WI38 (cell line): ENCODE results near the gene RAB29.

Experiments used
- H3K4me3 ChIP-seq: 2 replicates; pipeline ENCODE4 v1.5.1; 2011; ENCODE audit warnings: low read depth, mild to moderate bottlenecking, control low read depth, low read length
- TF ChIP-seq, protein P1 (sequence below): IDR thresholded peaks from 2 replicates; pipeline ENCODE4 v1.5.1; 2012; ENCODE audit warnings: low read depth, mild to moderate bottlenecking, control low read depth, low read length

Gene RAB29

DNA sequence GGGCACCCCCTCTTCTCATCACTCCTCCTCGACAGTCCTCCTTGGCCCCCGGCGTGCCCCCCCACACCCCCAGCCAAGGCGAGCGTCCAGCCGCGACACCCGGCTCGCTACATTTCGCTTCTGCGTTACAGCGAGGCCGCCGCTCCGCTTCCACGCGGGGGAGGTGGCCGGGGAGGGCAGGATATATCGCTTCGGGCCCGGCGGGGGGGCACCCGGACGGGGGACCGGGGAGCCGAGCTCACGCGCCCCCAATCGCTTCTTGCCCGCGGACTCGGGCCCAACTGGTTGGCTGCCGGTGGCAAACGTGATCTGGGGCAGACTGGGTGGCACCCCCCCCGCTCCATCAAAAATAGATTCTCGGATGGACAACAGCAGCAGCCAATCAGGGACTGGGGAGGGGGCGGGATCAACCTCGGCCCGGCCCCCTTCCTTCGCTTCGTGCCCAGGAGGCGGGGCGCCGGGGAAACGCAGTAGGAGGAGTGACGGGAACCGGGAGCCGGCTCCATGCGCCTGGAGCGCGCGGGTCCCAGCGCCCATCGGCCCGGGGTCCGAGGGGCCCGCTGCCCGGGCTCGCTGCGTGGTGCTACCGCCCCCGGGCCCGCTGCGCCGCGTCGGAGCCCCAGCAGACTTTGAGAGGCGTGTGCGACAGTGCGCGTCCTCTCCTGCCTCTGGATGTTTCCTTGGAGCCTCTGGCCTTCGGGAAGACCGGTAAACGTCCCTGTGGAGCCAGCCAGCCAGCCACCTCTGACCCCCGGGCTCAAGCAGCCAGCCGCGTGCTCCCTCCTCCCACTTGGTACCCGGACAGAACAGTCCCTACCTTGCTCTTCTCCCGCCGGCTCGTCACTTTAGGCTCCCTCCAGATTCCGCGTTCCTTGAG lies 37.8 kb upstream of the RAB29 start, which contains the start of gene SLC41A1:
TSS of gene SLC41A1 (minus strand) at position 321 of the 877 bp plus-strand sequence. CDS start 2,757 bp downstream, outside the sequence.
- TF ChIP-seq, protein P1, sequence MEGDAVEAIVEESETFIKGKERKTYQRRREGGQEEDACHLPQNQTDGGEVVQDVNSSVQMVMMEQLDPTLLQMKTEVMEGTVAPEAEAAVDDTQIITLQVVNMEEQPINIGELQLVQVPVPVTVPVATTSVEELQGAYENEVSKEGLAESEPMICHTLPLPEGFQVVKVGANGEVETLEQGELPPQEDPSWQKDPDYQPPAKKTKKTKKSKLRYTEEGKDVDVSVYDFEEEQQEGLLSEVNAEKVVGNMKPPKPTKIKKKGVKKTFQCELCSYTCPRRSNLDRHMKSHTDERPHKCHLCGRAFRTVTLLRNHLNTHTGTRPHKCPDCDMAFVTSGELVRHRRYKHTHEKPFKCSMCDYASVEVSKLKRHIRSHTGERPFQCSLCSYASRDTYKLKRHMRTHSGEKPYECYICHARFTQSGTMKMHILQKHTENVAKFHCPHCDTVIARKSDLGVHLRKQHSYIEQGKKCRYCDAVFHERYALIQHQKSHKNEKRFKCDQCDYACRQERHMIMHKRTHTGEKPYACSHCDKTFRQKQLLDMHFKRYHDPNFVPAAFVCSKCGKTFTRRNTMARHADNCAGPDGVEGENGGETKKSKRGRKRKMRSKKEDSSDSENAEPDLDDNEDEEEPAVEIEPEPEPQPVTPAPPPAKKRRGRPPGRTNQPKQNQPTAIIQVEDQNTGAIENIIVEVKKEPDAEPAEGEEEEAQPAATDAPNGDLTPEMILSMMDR = no peak

DNA sequence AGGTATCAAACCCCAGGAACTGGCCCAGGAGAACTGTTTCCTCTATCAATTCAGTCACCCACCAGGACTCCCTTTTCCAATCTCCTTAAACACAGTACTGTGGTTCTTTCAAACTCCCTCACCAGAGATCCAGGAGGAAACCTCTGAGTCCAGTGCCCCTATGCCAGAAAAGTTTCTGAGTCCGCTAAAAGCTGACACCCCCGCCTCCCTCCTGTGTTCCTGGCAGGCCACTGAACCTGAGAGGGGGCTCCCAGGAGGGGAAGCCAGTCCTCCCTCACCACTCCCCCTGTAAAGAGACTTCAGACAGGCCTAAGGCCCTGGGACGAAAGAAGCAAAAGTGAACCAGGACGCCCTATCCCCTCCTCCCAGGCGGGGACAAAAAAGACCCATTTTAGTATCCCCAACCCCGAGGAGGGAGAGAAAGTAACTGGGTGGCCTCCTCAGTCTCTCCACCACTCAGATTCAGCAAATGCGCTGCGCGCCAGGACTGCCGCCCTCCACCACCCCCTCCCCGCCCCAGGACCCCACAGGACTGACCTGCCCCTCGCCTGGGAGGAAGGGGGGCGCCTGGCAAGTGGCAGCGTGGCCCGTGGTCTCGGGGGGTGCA lies 37.1 kb upstream of the RAB29 start:
- TF ChIP-seq, protein P1 = no peak
- peak overlapping the region; percentile 88 for H3K4me3 ChIP-seq

More for the DNA sequence above, 37.8 kb upstream of the RAB29 start, which contains the start of gene SLC41A1:
- H3K4me3 ChIP-seq = peak within 1 kb of the TSS; percentile 88

DNA sequence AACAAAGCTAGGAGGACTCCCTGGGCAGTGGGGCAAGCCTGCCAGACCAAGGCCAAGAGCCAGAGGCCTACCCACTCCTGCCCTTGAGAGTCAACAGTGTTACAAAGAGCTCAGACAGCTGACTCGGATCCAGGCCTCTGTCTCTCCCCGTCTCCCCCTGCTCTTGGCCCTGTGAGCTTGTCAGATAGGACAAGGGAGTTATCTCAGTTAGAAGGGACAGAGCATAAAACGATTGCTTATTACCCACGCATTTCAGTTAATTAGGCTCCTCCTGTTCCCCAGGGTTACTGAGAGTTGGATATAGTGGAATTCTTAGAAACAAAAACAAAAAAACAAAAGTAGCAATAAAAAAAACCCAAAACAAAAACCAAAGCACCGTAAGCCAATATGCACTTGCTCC lies 36.4 kb upstream of the RAB29 start:
- TF ChIP-seq, protein P1 = no peak
- H3K4me3 ChIP-seq = peak overlapping the region; percentile 88

DNA sequence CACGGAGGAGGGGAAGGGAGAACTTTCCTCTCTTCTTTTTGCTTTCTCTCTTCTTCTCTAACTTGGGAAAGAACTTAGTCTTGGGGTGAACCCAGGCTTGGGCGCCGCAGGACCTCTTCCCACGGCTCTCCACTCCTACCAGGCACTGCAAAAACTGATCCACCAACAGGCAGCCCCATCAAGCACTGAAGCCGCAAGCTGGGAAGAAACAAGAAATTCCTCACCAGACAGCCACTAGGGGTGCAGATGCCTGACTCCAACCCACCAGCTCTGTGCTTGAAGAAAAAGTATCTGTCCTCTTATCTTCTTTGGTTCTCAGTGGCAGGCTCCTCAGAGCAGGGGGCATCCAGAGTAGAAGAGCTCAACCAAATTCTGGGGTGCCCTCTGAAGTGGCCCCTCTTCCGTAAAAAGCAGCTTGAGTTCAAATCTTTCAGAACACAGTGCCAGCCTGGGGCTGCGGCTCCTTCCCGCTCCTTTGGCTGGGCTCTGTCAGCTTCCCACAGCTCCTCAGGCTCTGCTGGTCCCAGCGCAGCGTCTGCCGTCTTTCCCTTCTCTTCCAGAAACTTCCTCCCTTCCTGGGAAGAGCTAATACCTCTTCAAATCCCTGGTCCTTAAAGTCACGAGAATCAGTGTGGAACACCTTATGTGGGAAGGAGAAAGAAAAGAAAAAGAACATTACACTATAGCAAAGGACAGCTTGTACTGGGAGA lies 35.3 kb upstream of the RAB29 start:
- TF ChIP-seq, protein P1 = no peak

DNA sequence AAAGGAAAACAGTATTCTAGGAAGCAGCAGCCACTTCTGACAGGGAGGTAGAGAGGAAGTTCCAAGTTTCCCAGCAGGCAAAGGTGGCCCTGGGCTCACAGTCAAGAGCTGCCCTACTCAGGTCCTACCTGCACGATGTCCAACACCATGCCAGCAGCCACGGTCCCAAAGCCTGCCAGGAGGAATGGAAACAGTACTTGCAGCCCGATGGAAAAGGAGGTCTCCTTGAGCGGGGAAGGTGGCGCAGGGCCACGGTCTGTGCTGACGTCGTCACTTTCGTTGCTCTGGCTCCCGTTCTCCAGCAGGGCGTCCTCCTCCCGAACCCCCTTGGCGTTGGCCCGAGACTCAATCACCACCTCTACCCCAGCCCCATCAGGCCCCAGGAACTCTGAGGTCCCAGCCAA lies 34.7 kb upstream of the RAB29 start:
- no peak overlapping the region for H3K4me3 ChIP-seq
- TF ChIP-seq, protein P1 = no peak

More for the DNA sequence above, 35.3 kb upstream of the RAB29 start:
- no peak overlapping the region for H3K4me3 ChIP-seq

DNA sequence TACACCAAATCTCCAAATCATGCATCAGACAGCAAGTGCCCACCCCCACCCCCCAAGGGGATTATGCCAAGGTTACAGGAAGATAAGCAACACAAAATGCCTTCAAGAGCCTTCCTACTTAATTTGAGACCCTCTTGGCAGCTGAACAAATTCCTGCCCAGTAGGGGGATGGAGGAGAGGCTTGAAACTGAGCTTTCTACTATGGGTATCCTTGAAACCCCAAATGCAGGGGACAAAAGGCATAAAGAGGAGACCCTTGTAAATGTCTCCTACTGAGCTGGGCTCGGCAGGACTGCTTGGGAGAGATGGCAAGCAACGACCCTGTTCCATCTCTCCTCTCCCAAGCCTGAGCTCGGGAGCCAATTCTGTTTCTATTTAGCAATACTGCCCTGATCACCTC lies 34.2 kb upstream of the RAB29 start:
- no peak overlapping the region for H3K4me3 ChIP-seq
- TF ChIP-seq, protein P1 = no peak
